Effector memory CD4-positive, alpha-beta T cell (primary cell): ENCODE data around the gene CXCL14.

Experiments
- DNase-seq, 3 donors: peaks; one replicate each; pipeline ENCODE4 v3.0.0-alpha.2; 2020
- H3K27ac ChIP-seq: 2 replicates; pipeline ENCODE4 v1.7.0; 2013; ENCODE audit warnings: mild to moderate bottlenecking, low read length, moderate library complexity; ENCODE audit not compliant: insufficient read depth, poor library complexity, severe bottlenecking
- H3K27me3 ChIP-seq: replicated peaks from 2 replicates; pipeline ENCODE4 v1.7.0; 2013; ENCODE audit warnings: mild to moderate bottlenecking, low read length; ENCODE audit not compliant: insufficient read depth, control insufficient read depth, poor library complexity, severe bottlenecking
- H3K36me3 ChIP-seq: 2 replicates; pipeline ENCODE4 v1.7.0; 2013; ENCODE audit warnings: mild to moderate bottlenecking, low read length, moderate library complexity; ENCODE audit not compliant: control insufficient read depth, insufficient read depth
- H3K4me1 ChIP-seq: 2 replicates; pipeline ENCODE4 v1.7.0; 2013; ENCODE audit warnings: low read length, mild to moderate bottlenecking; ENCODE audit not compliant: control insufficient read depth, insufficient read depth, poor library complexity, severe bottlenecking
- H3K4me3 ChIP-seq: 2 replicates; pipeline ENCODE4 v1.7.0; 2013; ENCODE audit warnings: low read length, low read depth, mild to moderate bottlenecking; ENCODE audit not compliant: insufficient read depth, poor library complexity, severe bottlenecking
- H3K9me3 ChIP-seq: 2 replicates; pipeline ENCODE4 v1.7.0; 2013; ENCODE audit warnings: mild to moderate bottlenecking, low read length, moderate library complexity; ENCODE audit not compliant: control insufficient read depth

The CXCL14 gene

GRCh38 chr5:135569755-135570452, 8.9 kb downstream of the CXCL14 start:
- Histone ChIP-seq H3K4me3 (no peak overlapping the region), H3K4me1 (no peaks in the 10 kb centered on the region), H3K27ac (no peak overlapping the region), H3K27me3 (no peaks in the 10 kb centered on the region), H3K9me3 (no peaks in the 10 kb centered on the region), H3K36me3 (no peaks in the 10 kb centered on the region)
- DNase-seq, result no peak

GRCh38 chr5:135568923-135569360, 9.8 kb downstream of the CXCL14 start:
- no peaks in the 10 kb centered on the region for H3K27me3 ChIP-seq
- no peak for DNase-seq
- H3K4me1 ChIP-seq, result no peaks in the 10 kb centered on the region
- no peak overlapping the region for H3K4me3 ChIP-seq
- no peaks in the 10 kb centered on the region for H3K9me3 ChIP-seq
- no peak overlapping the region for H3K27ac ChIP-seq
- H3K36me3 ChIP-seq, result no peaks in the 10 kb centered on the region

- no peak for DNase-seq
- Histone ChIP-seq H3K4me3 (no peak overlapping the region), H3K4me1 (no peaks in the 10 kb centered on the region)
These were observed 10.5 kb downstream of the CXCL14 start for GRCh38 chr5:135568246-135568645.

GRCh38 chr5:135567661-135568060, 11.1 kb downstream of the CXCL14 start:
- H3K36me3 ChIP-seq, result no peaks in the 10 kb centered on the region
- no peak overlapping the region for H3K4me3 ChIP-seq
- H3K9me3 ChIP-seq, result no peaks in the 10 kb centered on the region
- H3K4me1 ChIP-seq, result no peaks in the 10 kb centered on the region
- DNase-seq, result no peak
- H3K27ac ChIP-seq, result no peak overlapping the region
- no peaks in the 10 kb centered on the region for H3K27me3 ChIP-seq

More at GRCh38 chr5:135568246-135568645, 10.5 kb downstream of the CXCL14 start:
- Histone ChIP-seq H3K36me3 (no peaks in the 10 kb centered on the region), H3K27me3 (no peaks in the 10 kb centered on the region), H3K27ac (no peak overlapping the region), H3K9me3 (no peaks in the 10 kb centered on the region)

GRCh38 chr5:135566422-135567400, 12.1 kb downstream of the CXCL14 start:
- H3K27ac ChIP-seq, result no peak overlapping the region
- no peak for DNase-seq
- H3K9me3 ChIP-seq, result no peaks in the 10 kb centered on the region
- no peaks in the 10 kb centered on the region for H3K4me1 ChIP-seq
- H3K27me3 ChIP-seq, result no peaks in the 10 kb centered on the region
- H3K4me3 ChIP-seq, result no peak overlapping the region
- H3K36me3 ChIP-seq, result no peaks in the 10 kb centered on the region

GRCh38 chr5:135565725-135566421, 12.9 kb downstream of the CXCL14 start:
- peak in 2 of 3 donors; percentile 21 to 36 for DNase-seq
- no peaks in the 10 kb centered on the region for H3K4me1 ChIP-seq
- no peaks in the 10 kb centered on the region for H3K36me3 ChIP-seq
- no peak overlapping the region for H3K27ac ChIP-seq
- H3K4me3 ChIP-seq, result no peak overlapping the region
- no peaks in the 10 kb centered on the region for H3K27me3 ChIP-seq
- H3K9me3 ChIP-seq, result no peaks in the 10 kb centered on the region

GRCh38 chr5:135565266-135565665, 13.5 kb downstream of the CXCL14 start:
- Histone ChIP-seq H3K27me3 (no peaks in the 10 kb centered on the region), H3K36me3 (no peaks in the 10 kb centered on the region), H3K4me3 (no peak overlapping the region), H3K4me1 (no peaks in the 10 kb centered on the region), H3K27ac (no peak overlapping the region), H3K9me3 (no peaks in the 10 kb centered on the region)
- DNase-seq, result no peak

GRCh38 chr5:135564331-135564730, 14.5 kb downstream of the CXCL14 start:
- Histone ChIP-seq H3K9me3 (no peaks in the 10 kb centered on the region), H3K36me3 (no peaks in the 10 kb centered on the region), H3K27me3 (peaks cover 1% of the 10 kb centered on the region), H3K4me1 (no peaks in the 10 kb centered on the region), H3K4me3 (no peak overlapping the region), H3K27ac (no peak overlapping the region)
- no peak for DNase-seq

- no peak for DNase-seq
- Histone ChIP-seq H3K36me3 (no peaks in the 10 kb centered on the region), H3K4me3 (no peak overlapping the region), H3K9me3 (no peaks in the 10 kb centered on the region), H3K27me3 (peaks cover 2% of the 10 kb centered on the region), H3K4me1 (no peaks in the 10 kb centered on the region), H3K27ac (no peak overlapping the region)
These were observed 17.5 kb downstream of the CXCL14 start for GRCh38 chr5:135561266-135561665.
